HEK293 (cell line): ENCODE results near the gene KANK4.

ENCODE experiments used
- CTCF ChIA-PET: fragments of 350-600 bp; formaldehyde crosslinking; extraction: SDS; loops from one replicate; lab custom pipeline; 2021; ENCODE audit warnings: antibody characterized with exemption; lab: Yijun Ruan, JAX
- POLR2A ChIA-PET: fragments of 300-600 bp; formaldehyde crosslinking; extraction: SDS; loops from one replicate; lab custom pipeline; 2020; ENCODE audit warnings: antibody characterized with exemption, inconsistent platforms; lab: Yijun Ruan, JAX
- H3K27ac ChIP-seq: fragments of 200-500 bp; sonication (Bioruptor generic); 2 replicates; pipeline ENCODE4 v1.5.1; 2014; ENCODE audit warnings: low read depth, low read length, control low read depth, inconsistent platforms; ENCODE audit errors: extremely low read depth
- H3K36me3 ChIP-seq, 2 experiments: fragments of 200-500 bp in 1 of 2; sonication (Bioruptor generic) in 1 of 2; 1 replicate in 1 of 2; 2 replicates in 1 of 2; pipeline ENCODE4 v1.5.1; 2014 to 2017; ENCODE audit warnings: inconsistent platforms in 2 of 2, low read length in 2 of 2; ENCODE audit not compliant: control insufficient read depth in 2 of 2, insufficient read depth in 1 of 2
- H3K4me1 ChIP-seq: fragments of 200-500 bp; sonication (Bioruptor generic); 2 replicates; pipeline ENCODE4 v1.5.1; 2014; ENCODE audit warnings: mild to moderate bottlenecking, low read length, inconsistent platforms; ENCODE audit not compliant: control insufficient read depth, insufficient read depth
- H3K4me3 ChIP-seq: 2 replicates; pipeline ENCODE4 v1.5.1; 2011; ENCODE audit warnings: low read depth, mild to moderate bottlenecking, control low read depth, low read length, moderate library complexity
- H3K9me3 ChIP-seq: fragments of 200-500 bp; sonication (Bioruptor generic); 2 replicates; pipeline ENCODE4 v1.5.1; 2014; ENCODE audit warnings: low read depth, low read length, inconsistent platforms; ENCODE audit not compliant: control insufficient read depth, insufficient read depth
- BCL11A ChIP-seq: fragments of 450-650 bp; formaldehyde crosslinking; IDR thresholded peaks from 2 replicates; pipeline ENCODE4 v1.5.1; 2016; ENCODE audit warnings: low read depth, missing biosample characterization, missing genetic modification characterization
- FEZF1 ChIP-seq: fragments of 450-650 bp; formaldehyde crosslinking; IDR thresholded peaks from 2 replicates; pipeline ENCODE4 v1.5.1; 2016; ENCODE audit warnings: missing biosample characterization, missing genetic modification characterization
- HOXD13 ChIP-seq: sonication (generic); formaldehyde crosslinking; IDR thresholded peaks from 2 replicates; pipeline ENCODE4 v1.8.0; 2022; ENCODE audit warnings: missing genetic modification reagents, borderline replicate concordance
- RBAK ChIP-seq: fragments of 450-650 bp; formaldehyde crosslinking; IDR thresholded peaks from 2 replicates; pipeline ENCODE4 v1.5.1; 2016; ENCODE audit warnings: missing biosample characterization, missing genetic modification characterization
- SALL2 ChIP-seq: fragments of 450-650 bp; formaldehyde crosslinking; IDR thresholded peaks from 2 replicates; pipeline ENCODE4 v1.5.0; 2017; ENCODE audit warnings: missing biosample characterization, mild to moderate bottlenecking, missing genetic modification characterization, borderline replicate concordance
- SP2 ChIP-seq: fragments of 450-650 bp; formaldehyde crosslinking; IDR thresholded peaks from 2 replicates; pipeline ENCODE4 v1.5.1; 2016; ENCODE audit warnings: missing biosample characterization, missing genetic modification characterization
- ZBTB7A ChIP-seq: fragments of 450-650 bp; formaldehyde crosslinking; IDR thresholded peaks from 2 replicates; pipeline ENCODE4 v1.5.1; 2016; ENCODE audit warnings: low read depth, missing biosample characterization, missing genetic modification characterization
- ZFHX2 ChIP-seq: fragments of 450-650 bp; formaldehyde crosslinking; conservative IDR thresholded peaks from 2 replicates; pipeline ENCODE4 v1.5.1; 2016; ENCODE audit warnings: missing biosample characterization, missing genetic modification characterization
- ZFP41 ChIP-seq: fragments of 450-650 bp; formaldehyde crosslinking; IDR thresholded peaks from 2 replicates; pipeline ENCODE4 v1.5.1; 2016; ENCODE audit warnings: missing biosample characterization, missing genetic modification characterization, borderline replicate concordance
- ZFP69B ChIP-seq: fragments of 450-650 bp; formaldehyde crosslinking; IDR thresholded peaks from 2 replicates; pipeline ENCODE4 v1.5.1; 2016; ENCODE audit warnings: missing biosample characterization, missing genetic modification characterization
- ZNF157 ChIP-seq: fragments of 450-650 bp; formaldehyde crosslinking; IDR thresholded peaks from 2 replicates; pipeline ENCODE4 v1.5.1; 2016; ENCODE audit warnings: missing biosample characterization, missing genetic modification characterization
- ZNF202 ChIP-seq: fragments of 450-650 bp; formaldehyde crosslinking; IDR thresholded peaks from 2 replicates; pipeline ENCODE4 v1.5.1; 2016; ENCODE audit warnings: missing biosample characterization, missing genetic modification characterization, borderline replicate concordance
- ZNF214 ChIP-seq: fragments of 450-650 bp; formaldehyde crosslinking; IDR thresholded peaks from 2 replicates; pipeline ENCODE4 v1.5.1; 2017; ENCODE audit warnings: missing biosample characterization, mild to moderate bottlenecking, missing genetic modification characterization, borderline replicate concordance
- ZNF223 ChIP-seq: fragments of 450-650 bp; formaldehyde crosslinking; IDR thresholded peaks from 2 replicates; pipeline ENCODE4 v1.5.1; 2016; ENCODE audit warnings: missing biosample characterization, missing genetic modification characterization
- ZNF350 ChIP-seq: fragments of 450-650 bp; formaldehyde crosslinking; IDR thresholded peaks from 2 replicates; pipeline ENCODE4 v1.5.0; 2017; ENCODE audit warnings: missing biosample characterization, mild to moderate bottlenecking, missing genetic modification characterization
- ZNF391 ChIP-seq: fragments of 450-650 bp; formaldehyde crosslinking; IDR thresholded peaks from 2 replicates; pipeline ENCODE4 v1.5.1; 2016; ENCODE audit warnings: low read depth, missing biosample characterization, missing genetic modification characterization, borderline replicate concordance
- ZNF426 ChIP-seq: fragments of 450-650 bp; formaldehyde crosslinking; IDR thresholded peaks from 2 replicates; pipeline ENCODE4 v1.5.1; 2017; ENCODE audit warnings: missing biosample characterization, missing genetic modification characterization, mild to moderate bottlenecking, inconsistent platforms, moderate library complexity
- ZNF529 ChIP-seq: fragments of 450-650 bp; formaldehyde crosslinking; IDR thresholded peaks from 2 replicates; pipeline ENCODE4 v1.5.1; 2017; ENCODE audit warnings: missing genetic modification characterization, missing biosample characterization; ENCODE audit not compliant: insufficient replicate concordance
- ZNF610 ChIP-seq: fragments of 450-650 bp; formaldehyde crosslinking; IDR thresholded peaks from 2 replicates; pipeline ENCODE4 v1.5.1; 2016; ENCODE audit warnings: missing biosample characterization, missing genetic modification characterization, borderline replicate concordance
- ZNF623 ChIP-seq: fragments of 450-650 bp; formaldehyde crosslinking; IDR thresholded peaks from 2 replicates; pipeline ENCODE4 v1.5.1; 2016; ENCODE audit warnings: missing biosample characterization, missing genetic modification characterization
- ZNF624 ChIP-seq: fragments of 450-650 bp; formaldehyde crosslinking; IDR thresholded peaks from 2 replicates; pipeline ENCODE4 v1.5.1; 2017; ENCODE audit warnings: missing biosample characterization, missing genetic modification characterization
- ZNF747 ChIP-seq: fragments of 450-650 bp; formaldehyde crosslinking; IDR thresholded peaks from 2 replicates; pipeline ENCODE4 v1.5.1; 2016; ENCODE audit warnings: missing biosample characterization, missing genetic modification characterization
- TF ChIP-seq, protein P1 (sequence below): fragments of 450-650 bp; formaldehyde crosslinking; IDR thresholded peaks from 2 replicates; pipeline ENCODE4 v1.5.1; 2016; ENCODE audit warnings: missing biosample characterization, missing genetic modification characterization
- TF ChIP-seq, protein P2 (sequence below): fragments of 450-650 bp; formaldehyde crosslinking; IDR thresholded peaks from 2 replicates; pipeline ENCODE4 v1.5.1; 2016; ENCODE audit warnings: missing biosample characterization, missing genetic modification characterization
- TF ChIP-seq, protein P3 (sequence below): fragments of 450-650 bp; formaldehyde crosslinking; IDR thresholded peaks from 2 replicates; pipeline ENCODE4 v1.5.1; 2016; ENCODE audit warnings: missing biosample characterization, missing genetic modification characterization
- TF ChIP-seq, protein P4 (sequence below): fragments of 450-650 bp; formaldehyde crosslinking; IDR thresholded peaks from 2 replicates; pipeline ENCODE4 v1.5.1; 2016; ENCODE audit warnings: missing biosample characterization, missing genetic modification characterization, low read depth

KANK4 gene

DNA sequence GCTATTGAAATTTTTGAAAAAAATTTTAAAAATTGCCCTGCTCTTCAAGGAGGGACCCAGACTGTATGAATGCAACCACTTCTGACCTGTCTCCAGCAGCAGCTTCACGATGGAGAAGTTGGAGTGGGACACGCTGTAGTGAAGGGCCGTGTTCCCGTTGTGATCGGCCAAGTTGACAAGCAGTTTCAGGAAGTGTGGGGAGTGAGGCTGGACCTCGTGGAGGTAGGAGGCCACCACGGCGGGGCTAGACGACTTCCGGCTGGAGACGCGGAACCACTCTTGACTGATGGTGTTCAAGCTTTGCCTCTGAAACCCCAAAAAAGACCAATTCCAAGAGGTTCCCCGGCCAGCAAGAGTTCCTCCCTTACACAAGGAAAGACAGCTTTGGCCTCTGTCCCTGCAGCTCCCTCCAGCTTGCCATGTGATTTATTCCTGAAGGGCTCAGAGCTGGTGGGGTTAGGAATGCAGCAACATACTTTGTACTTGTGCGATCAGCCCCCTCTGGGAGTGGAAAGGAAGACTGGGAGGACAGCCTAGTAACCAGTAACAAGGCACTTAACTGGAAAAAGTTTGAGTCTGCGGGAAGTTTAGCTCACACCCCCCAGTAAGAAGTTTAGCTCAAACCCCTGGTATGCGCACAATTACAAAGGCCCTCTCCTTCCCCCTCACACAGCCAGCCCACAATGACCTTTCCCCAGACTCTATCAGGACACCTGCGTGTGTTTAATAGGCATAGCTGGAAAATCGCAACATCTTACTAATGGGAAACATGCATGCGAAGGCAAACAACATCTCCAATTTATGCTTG lies 56.0 kb downstream of the KANK4 start:
- CTCF ChIA-PET, result interaction anchor here (1.3 to 1.4 kb wide), 3 partner anchors 35 to 128 kb away, joined by 3 to 6 read pairs (median 4); no protein-coding TSS in a partner anchor
- Histone ChIP-seq H3K4me1 (no peaks in the 10 kb centered on the region), H3K9me3 (no peaks in the 10 kb centered on the region), H3K4me3 (no peak overlapping the region), H3K27ac (no peak overlapping the region), H3K36me3 (no peaks in the 10 kb centered on the region)
- POLR2A ChIA-PET, result no interaction called here
- TF ChIP-seq, protein P1, sequence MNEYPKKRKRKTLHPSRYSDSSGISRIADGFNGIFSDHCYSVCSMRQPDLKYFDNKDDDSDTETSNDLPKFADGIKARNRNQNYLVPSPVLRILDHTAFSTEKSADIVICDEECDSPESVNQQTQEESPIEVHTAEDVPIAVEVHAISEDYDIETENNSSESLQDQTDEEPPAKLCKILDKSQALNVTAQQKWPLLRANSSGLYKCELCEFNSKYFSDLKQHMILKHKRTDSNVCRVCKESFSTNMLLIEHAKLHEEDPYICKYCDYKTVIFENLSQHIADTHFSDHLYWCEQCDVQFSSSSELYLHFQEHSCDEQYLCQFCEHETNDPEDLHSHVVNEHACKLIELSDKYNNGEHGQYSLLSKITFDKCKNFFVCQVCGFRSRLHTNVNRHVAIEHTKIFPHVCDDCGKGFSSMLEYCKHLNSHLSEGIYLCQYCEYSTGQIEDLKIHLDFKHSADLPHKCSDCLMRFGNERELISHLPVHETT (tag by site-specific recombination), result no peak
- TF ChIP-seq ZNF623 (tag by site-specific recombination), result no peak
- no peak for TF ChIP-seq ZNF610 (tag by site-specific recombination)
- no peak for TF ChIP-seq HOXD13 (CRISPR knock-in tag)
- no peak for TF ChIP-seq ZNF223
- no peak for TF ChIP-seq ZFP69B (tag by site-specific recombination)
- TF ChIP-seq ZNF157 (tag by site-specific recombination), result no peak
- no peak for TF ChIP-seq FEZF1 (tag by site-specific recombination)
- no peak for TF ChIP-seq ZNF624
- TF ChIP-seq ZNF529 (tag by site-specific recombination), result no peak
- no peak for TF ChIP-seq ZNF350 (tag by site-specific recombination)
- TF ChIP-seq SALL2, result no peak
- no peak for TF ChIP-seq ZNF202 (tag by site-specific recombination)
- TF ChIP-seq, protein P2, sequence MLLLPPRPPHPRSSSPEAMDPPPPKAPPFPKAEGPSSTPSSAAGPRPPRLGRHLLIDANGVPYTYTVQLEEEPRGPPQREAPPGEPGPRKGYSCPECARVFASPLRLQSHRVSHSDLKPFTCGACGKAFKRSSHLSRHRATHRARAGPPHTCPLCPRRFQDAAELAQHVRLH (tag by site-specific recombination), result no peak
- TF ChIP-seq ZNF391 (tag by site-specific recombination), result no peak
- no peak for TF ChIP-seq SP2 (tag by site-specific recombination)
- no peak for TF ChIP-seq ZNF426 (tag by site-specific recombination)
- no peak for TF ChIP-seq ZFP41

DNA sequence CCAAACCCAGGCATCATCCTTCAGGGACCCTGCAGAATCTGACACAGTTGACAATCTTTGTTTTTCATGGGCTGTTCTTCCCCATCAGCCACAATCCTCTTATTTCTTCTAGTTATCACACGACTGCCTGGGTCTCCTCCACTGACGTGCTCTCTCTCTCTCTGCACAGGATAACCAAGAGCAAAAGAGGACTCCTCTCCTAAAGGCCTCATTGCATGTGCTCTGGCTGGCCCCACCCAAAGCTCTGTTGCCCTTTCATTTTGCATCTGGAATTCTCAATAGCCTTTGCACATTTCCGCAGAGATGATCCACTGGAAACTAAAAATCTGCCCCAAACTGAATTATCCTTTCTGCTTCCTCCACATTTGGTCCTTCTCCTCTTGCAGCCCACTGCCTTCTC lies 58.5 kb downstream of the KANK4 start:
- CTCF ChIA-PET, result no interaction called here
- Histone ChIP-seq H3K9me3 (no peaks in the 10 kb centered on the region), H3K4me1 (no peaks in the 10 kb centered on the region), H3K4me3 (no peak overlapping the region), H3K36me3 (no peaks in the 10 kb centered on the region), H3K27ac (no peak overlapping the region)
- TF ChIP-seq ZFHX2 (tag by site-specific recombination) (no peak), RBAK (tag by site-specific recombination) (no peak), BCL11A (tag by site-specific recombination) (no peak), ZBTB7A (tag by site-specific recombination) (no peak), ZNF214 (no peak), ZNF747 (tag by site-specific recombination) (no peak)
- TF ChIP-seq, protein P3, sequence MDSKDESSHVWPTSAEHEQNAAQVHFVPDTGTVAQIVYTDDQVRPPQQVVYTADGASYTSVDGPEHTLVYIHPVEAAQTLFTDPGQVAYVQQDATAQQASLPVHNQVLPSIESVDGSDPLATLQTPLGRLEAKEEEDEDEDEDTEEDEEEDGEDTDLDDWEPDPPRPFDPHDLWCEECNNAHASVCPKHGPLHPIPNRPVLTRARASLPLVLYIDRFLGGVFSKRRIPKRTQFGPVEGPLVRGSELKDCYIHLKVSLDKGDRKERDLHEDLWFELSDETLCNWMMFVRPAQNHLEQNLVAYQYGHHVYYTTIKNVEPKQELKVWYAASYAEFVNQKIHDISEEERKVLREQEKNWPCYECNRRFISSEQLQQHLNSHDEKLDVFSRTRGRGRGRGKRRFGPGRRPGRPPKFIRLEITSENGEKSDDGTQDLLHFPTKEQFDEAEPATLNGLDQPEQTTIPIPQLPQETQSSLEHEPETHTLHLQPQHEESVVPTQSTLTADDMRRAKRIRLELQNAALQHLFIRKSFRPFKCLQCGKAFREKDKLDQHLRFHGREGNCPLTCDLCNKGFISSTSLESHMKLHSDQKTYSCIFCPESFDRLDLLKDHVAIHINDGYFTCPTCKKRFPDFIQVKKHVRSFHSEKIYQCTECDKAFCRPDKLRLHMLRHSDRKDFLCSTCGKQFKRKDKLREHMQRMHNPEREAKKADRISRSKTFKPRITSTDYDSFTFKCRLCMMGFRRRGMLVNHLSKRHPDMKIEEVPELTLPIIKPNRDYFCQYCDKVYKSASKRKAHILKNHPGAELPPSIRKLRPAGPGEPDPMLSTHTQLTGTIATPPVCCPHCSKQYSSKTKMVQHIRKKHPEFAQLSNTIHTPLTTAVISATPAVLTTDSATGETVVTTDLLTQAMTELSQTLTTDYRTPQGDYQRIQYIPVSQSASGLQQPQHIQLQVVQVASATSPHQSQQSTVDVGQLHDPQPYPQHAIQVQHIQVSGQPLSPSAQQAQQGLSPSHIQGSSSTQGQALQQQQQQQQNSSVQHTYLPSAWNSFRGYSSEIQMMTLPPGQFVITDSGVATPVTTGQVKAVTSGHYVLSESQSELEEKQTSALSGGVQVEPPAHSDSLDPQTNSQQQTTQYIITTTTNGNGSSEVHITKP (tag by site-specific recombination), result no peak
- TF ChIP-seq, protein P4, sequence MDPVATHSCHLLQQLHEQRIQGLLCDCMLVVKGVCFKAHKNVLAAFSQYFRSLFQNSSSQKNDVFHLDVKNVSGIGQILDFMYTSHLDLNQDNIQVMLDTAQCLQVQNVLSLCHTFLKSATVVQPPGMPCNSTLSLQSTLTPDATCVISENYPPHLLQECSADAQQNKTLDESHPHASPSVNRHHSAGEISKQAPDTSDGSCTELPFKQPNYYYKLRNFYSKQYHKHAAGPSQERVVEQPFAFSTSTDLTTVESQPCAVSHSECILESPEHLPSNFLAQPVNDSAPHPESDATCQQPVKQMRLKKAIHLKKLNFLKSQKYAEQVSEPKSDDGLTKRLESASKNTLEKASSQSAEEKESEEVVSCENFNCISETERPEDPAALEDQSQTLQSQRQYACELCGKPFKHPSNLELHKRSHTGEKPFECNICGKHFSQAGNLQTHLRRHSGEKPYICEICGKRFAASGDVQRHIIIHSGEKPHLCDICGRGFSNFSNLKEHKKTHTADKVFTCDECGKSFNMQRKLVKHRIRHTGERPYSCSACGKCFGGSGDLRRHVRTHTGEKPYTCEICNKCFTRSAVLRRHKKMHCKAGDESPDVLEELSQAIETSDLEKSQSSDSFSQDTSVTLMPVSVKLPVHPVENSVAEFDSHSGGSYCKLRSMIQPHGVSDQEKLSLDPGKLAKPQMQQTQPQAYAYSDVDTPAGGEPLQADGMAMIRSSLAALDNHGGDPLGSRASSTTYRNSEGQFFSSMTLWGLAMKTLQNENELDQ (tag by site-specific recombination), result no peak
- POLR2A ChIA-PET, result interaction anchor here (0.8 kb wide), 1 partner anchor 24 kb away, joined by 4 read pairs; no protein-coding TSS in a partner anchor
